H1 (cell line): ENCODE results near the gene PNMA1. TPM values are rescaled to one million over a fixed set of nuclear protein-coding genes. Genes with fewer than 3 reads are reported as not detected.
A peak's percentile ranks its signal among the peaks of the same experiment; 100 is the strongest.

Experiments
- CTCF ChIA-PET: fragments of 300-600 bp; sonication (Branson Sonifier 250); formaldehyde crosslinking; loops from one replicate; lab custom pipeline; 2021; ENCODE audit not compliant: partially characterized antibody; lab: Charles Lee
- POLR2A ChIA-PET: fragments of 300-600 bp; sonication (Branson Sonifier 250); formaldehyde crosslinking; loops from one replicate; lab custom pipeline; 2021; ENCODE audit warnings: inconsistent platforms; ENCODE audit not compliant: partially characterized antibody; lab: Charles Lee
- DNase-seq, 2 experiments: peaks; one replicate each; pipeline versions ENCODE4 v3.0.0 to v3.0.0-alpha.2; 2010 to 2022; ENCODE audit warnings: low spot score in 2 of 2, low read depth in 1 of 2, mixed read lengths in 1 of 2
- FAIRE-seq: peaks from 2 replicates; lab custom pipeline; 2011; peaks lifted over from hg19 to GRCh38; lab: Jason Lieb, UNC
- H2AFZ ChIP-seq: 2 replicates; pipeline ENCODE4 v1.8.1; 2012; ENCODE audit warnings: low read length, inconsistent platforms
- H2AK5ac ChIP-seq: 2 replicates; pipeline ENCODE4 v1.6.1; 2013; ENCODE audit warnings: low read depth, low read length
- H2BK120ac ChIP-seq: replicated peaks from 2 replicates; pipeline ENCODE3; 2013; ENCODE audit warnings: low read depth, low read length, inconsistent platforms
- H2BK12ac ChIP-seq: 2 replicates; pipeline ENCODE4 v1.6.1; 2013; ENCODE audit warnings: low read depth, low read length
- H2BK15ac ChIP-seq: 2 replicates; pipeline ENCODE4 v1.6.1; 2013; ENCODE audit warnings: low read length
- H2BK20ac ChIP-seq: 2 replicates; pipeline ENCODE4 v1.6.1; 2013; ENCODE audit warnings: low read length
- H2BK5ac ChIP-seq: 2 replicates; pipeline ENCODE4 v1.6.1; 2013; ENCODE audit warnings: low read depth, low read length
- H3K14ac ChIP-seq: 2 replicates; pipeline ENCODE4 v1.6.1; 2013; ENCODE audit warnings: inconsistent platforms; ENCODE audit not compliant: insufficient read length
- H3K18ac ChIP-seq: 2 replicates; pipeline ENCODE4 v1.6.1; 2013; ENCODE audit warnings: low read length; ENCODE audit errors: extremely low read depth
- H3K23ac ChIP-seq: 2 replicates; pipeline ENCODE4 v1.6.1; 2013; ENCODE audit warnings: inconsistent platforms; ENCODE audit not compliant: insufficient read length
- H3K23me2 ChIP-seq: 2 replicates; pipeline ENCODE4 v1.6.1; 2013; ENCODE audit warnings: low read depth, low read length
- H3K27ac ChIP-seq: 2 replicates; pipeline ENCODE4 v1.6.1; 2011; ENCODE audit warnings: low read depth, low read length, inconsistent platforms
- H3K27me3 ChIP-seq, 4 experiments: replicated peaks in 1 of 4; 1 replicate in 1 of 4; 2 replicates in 3 of 4; pipeline versions ENCODE4 v1.6.1 to v1.8.1; 2011 to 2013; ENCODE audit warnings: low read length in 3 of 4, mild to moderate bottlenecking in 3 of 4, inconsistent platforms in 2 of 4, mixed read lengths in 2 of 4, moderate library complexity in 1 of 4; ENCODE audit not compliant: control insufficient read depth in 3 of 4, insufficient read depth in 3 of 4; ENCODE audit errors: extremely low read depth in 1 of 4
- H3K36me3 ChIP-seq, 4 experiments: 2 replicates each; pipeline versions ENCODE4 v1.6.1 to v1.8.1; 2011 to 2013; ENCODE audit warnings: mild to moderate bottlenecking in 4 of 4, low read length in 3 of 4, moderate library complexity in 2 of 4, control low read depth in 1 of 4, inconsistent platforms in 1 of 4; ENCODE audit not compliant: insufficient read depth in 4 of 4, control insufficient read depth in 2 of 4
- H3K4ac ChIP-seq: replicated peaks from 2 replicates; pipeline ENCODE3; 2013; ENCODE audit warnings: low read length, low read depth, mixed read lengths, inconsistent platforms; ENCODE audit not compliant: insufficient read length
- H3K4me1 ChIP-seq, 4 experiments: replicated peaks in 1 of 4; 1 replicate in 1 of 4; 2 replicates in 3 of 4; pipeline versions ENCODE4 v1.6.1 to v1.8.1; 2011 to 2013; ENCODE audit warnings: low read length in 3 of 4, inconsistent platforms in 2 of 4, mixed read lengths in 1 of 4; ENCODE audit not compliant: insufficient read depth in 4 of 4, control insufficient read depth in 3 of 4
- H3K4me2 ChIP-seq, 2 experiments: 2 replicates each; pipeline versions ENCODE4 v1.6.1 to v1.8.1; 2011 to 2013; ENCODE audit warnings: low read depth in 2 of 2, low read length in 2 of 2, control low read depth in 1 of 2, inconsistent platforms in 1 of 2, mild to moderate bottlenecking in 1 of 2; ENCODE audit not compliant: insufficient read depth in 1 of 2
- H3K4me3 ChIP-seq, 4 experiments: fragments of 200-600, 300-600 bp in 1 of 4; sonication (generic), shearing (Covaris generic), sonication (Bioruptor Twin) in 1 of 4; 2 replicates each; pipeline versions ENCODE4 v1.5.1 to v1.8.1; 2011 to 2016; ENCODE audit warnings: low read length in 4 of 4, low read depth in 3 of 4, control low read depth in 2 of 4, inconsistent platforms in 2 of 4, mild to moderate bottlenecking in 2 of 4, mixed read lengths in 1 of 4, moderate library complexity in 1 of 4; ENCODE audit not compliant: insufficient read depth in 2 of 4; ENCODE audit errors: extremely low read depth in 1 of 4
- H3K56ac ChIP-seq: replicated peaks from 2 replicates; pipeline ENCODE3; 2013; ENCODE audit warnings: low read depth, mild to moderate bottlenecking, mixed read lengths, low read length, inconsistent platforms; ENCODE audit not compliant: insufficient read length
- H3K79me1 ChIP-seq: 2 replicates; pipeline ENCODE4 v1.6.1; 2013; ENCODE audit warnings: low read depth, low read length, control low read depth
- H3K79me2 ChIP-seq, 2 experiments: 2 replicates each; pipeline versions ENCODE4 v1.6.1 to v1.8.1; 2012 to 2013; ENCODE audit warnings: low read length in 2 of 2, mild to moderate bottlenecking in 2 of 2, inconsistent platforms in 1 of 2; ENCODE audit not compliant: insufficient read depth in 2 of 2, control insufficient read depth in 1 of 2
- H3K9ac ChIP-seq, 4 experiments: replicated peaks in 1 of 4; 1 replicate in 1 of 4; 2 replicates in 3 of 4; pipeline versions ENCODE4 v1.6.1 to v1.8.1; 2011 to 2013; ENCODE audit warnings: low read depth in 3 of 4, low read length in 3 of 4, control low read depth in 2 of 4, mild to moderate bottlenecking in 2 of 4, moderate library complexity in 2 of 4, inconsistent platforms in 1 of 4; ENCODE audit errors: extremely low read depth in 1 of 4
- H3K9me3 ChIP-seq, 2 experiments: 2 replicates each; pipeline versions ENCODE4 v1.6.1 to v1.8.1; 2012 to 2013; ENCODE audit warnings: mild to moderate bottlenecking in 2 of 2, moderate library complexity in 2 of 2, control low read depth in 1 of 2, inconsistent platforms in 1 of 2, low read depth in 1 of 2, low read length in 1 of 2, mixed read lengths in 1 of 2; ENCODE audit not compliant: insufficient read depth in 2 of 2
- H4K20me1 ChIP-seq, 2 experiments: replicated peaks in 1 of 2; 2 replicates each; pipeline versions ENCODE3 to v1.8.1; 2011 to 2013; ENCODE audit warnings: inconsistent platforms in 2 of 2, low read length in 2 of 2, mild to moderate bottlenecking in 1 of 2; ENCODE audit not compliant: insufficient read depth in 2 of 2, control insufficient read depth in 1 of 2
- H4K5ac ChIP-seq: 2 replicates; pipeline ENCODE4 v1.6.1; 2013; ENCODE audit warnings: low read length, low read depth, mixed read lengths, inconsistent platforms; ENCODE audit not compliant: insufficient read length
- H4K8ac ChIP-seq: 2 replicates; pipeline ENCODE4 v1.8.0; 2013; ENCODE audit warnings: mild to moderate bottlenecking, moderate library complexity, low read length, inconsistent platforms; ENCODE audit not compliant: insufficient read depth; ENCODE audit errors: extremely low read depth
- H4K91ac ChIP-seq: replicated peaks from 2 replicates; pipeline ENCODE3; 2013; ENCODE audit warnings: low read length, mixed read lengths, inconsistent platforms; ENCODE audit not compliant: insufficient read length
- CBX5 ChIP-seq: fragments of 300-800, 300-1000 bp; sonication (generic); IDR thresholded peaks from 2 replicates; pipeline ENCODE4 v1.7.1; 2016; ENCODE audit warnings: antibody characterized with exemption, low read length, low read depth
- EP300 ChIP-seq, 2 experiments: IDR thresholded peaks; 1 replicate in 1 of 2; 2 replicates in 1 of 2; pipeline ENCODE4 v1.6.1; 2011 to 2012; ENCODE audit warnings: low read depth in 2 of 2, low read length in 2 of 2, mild to moderate bottlenecking in 2 of 2, borderline replicate concordance in 1 of 2, inconsistent platforms in 1 of 2, moderate library complexity in 1 of 2
- GTF2F1 ChIP-seq: IDR thresholded peaks from 2 replicates; pipeline ENCODE4 v1.6.1; 2012; ENCODE audit warnings: low read depth, low read length, improper control_type of control experiment, borderline replicate concordance
- HDAC6 ChIP-seq: IDR thresholded peaks from one replicate; pipeline ENCODE4 v1.7.1; 2012; ENCODE audit warnings: low read depth, mild to moderate bottlenecking, inconsistent platforms, low read length, moderate library complexity
- POU5F1 ChIP-seq: IDR thresholded peaks from 2 replicates; pipeline ENCODE4 v1.6.1; 2011; ENCODE audit warnings: low read depth, mild to moderate bottlenecking, low read length, moderate library complexity
- RFX5 ChIP-seq: IDR thresholded peaks from 2 replicates; pipeline ENCODE4 v1.6.1; 2011; ENCODE audit warnings: low read depth, low read length, improper control_type of control experiment, borderline replicate concordance
- SAP30 ChIP-seq: fragments of 300-600 bp; sonication (generic); IDR thresholded peaks from 2 replicates; pipeline ENCODE4 v1.7.1; 2012; ENCODE audit warnings: low read length, moderate library complexity, mild to moderate bottlenecking, inconsistent platforms; ENCODE audit not compliant: insufficient read depth, insufficient replicate concordance
- SIRT6 ChIP-seq: IDR thresholded peaks from one replicate; pipeline ENCODE4 v1.7.1; 2012; ENCODE audit warnings: low read length, inconsistent platforms
- TAF1 ChIP-seq: IDR thresholded peaks from 2 replicates; pipeline ENCODE4 v1.6.1; 2011; ENCODE audit warnings: mild to moderate bottlenecking, low read depth, low read length
- WGBS, 2 experiments: shearing (Covaris generic) in 1 of 2; methylation state at CpG; one replicate each; pipeline versions ENCODE4 v1.1.6 to v1.1.7; 2013 to 2015; ENCODE audit warnings: low lambda C conversion rate in 2 of 2, mixed read lengths in 2 of 2, inconsistent platforms in 1 of 2, low coverage in 1 of 2, missing lambda C conversion rate in 1 of 2; ENCODE audit not compliant: insufficient replicate concordance in 2 of 2, insufficient coverage in 1 of 2, insufficient read length in 1 of 2; ENCODE audit errors: extremely low coverage in 1 of 2, missing lambda C conversion rate in 1 of 2; 5-methylcytosine and 5-hydroxymethylcytosine counted together
- polyA plus RNA-seq, 7 experiments: library from polyadenylated mRNA; depleted of rRNA in 3 of 7; stranded (reverse) in 5 of 7; unstranded in 2 of 7; fragments of >200 nt in 5 of 7; fragments of 200-250 nt in 2 of 7; gene quantifications; 1 replicate in 5 of 7; 2 replicates in 1 of 7; 4 replicates in 1 of 7; pipeline versions ENCODE4 v1.2.1 to v1.2.3, GENCODE V29; 2011 to 2013; ENCODE audit warnings: missing spikeins in 2 of 7, mixed read lengths in 2 of 7
- total RNA-seq: library from RNA; stranded (reverse); fragmentation: NEBNext Ultra II Directional; extraction: Animal tissue kit (Norgen Biotek cat#: 25700); gene quantifications from 2 replicates; pipeline ENCODE4 v1.2.1, GENCODE V29; 2021

PNMA1 gene
- total and polyA plus RNA-seq, 2 of the 8 experiments (the other 6 are each of a cell fraction or from before 2014, with no cell fraction given), result 15.8 to 52.7 TPM

DNA sequence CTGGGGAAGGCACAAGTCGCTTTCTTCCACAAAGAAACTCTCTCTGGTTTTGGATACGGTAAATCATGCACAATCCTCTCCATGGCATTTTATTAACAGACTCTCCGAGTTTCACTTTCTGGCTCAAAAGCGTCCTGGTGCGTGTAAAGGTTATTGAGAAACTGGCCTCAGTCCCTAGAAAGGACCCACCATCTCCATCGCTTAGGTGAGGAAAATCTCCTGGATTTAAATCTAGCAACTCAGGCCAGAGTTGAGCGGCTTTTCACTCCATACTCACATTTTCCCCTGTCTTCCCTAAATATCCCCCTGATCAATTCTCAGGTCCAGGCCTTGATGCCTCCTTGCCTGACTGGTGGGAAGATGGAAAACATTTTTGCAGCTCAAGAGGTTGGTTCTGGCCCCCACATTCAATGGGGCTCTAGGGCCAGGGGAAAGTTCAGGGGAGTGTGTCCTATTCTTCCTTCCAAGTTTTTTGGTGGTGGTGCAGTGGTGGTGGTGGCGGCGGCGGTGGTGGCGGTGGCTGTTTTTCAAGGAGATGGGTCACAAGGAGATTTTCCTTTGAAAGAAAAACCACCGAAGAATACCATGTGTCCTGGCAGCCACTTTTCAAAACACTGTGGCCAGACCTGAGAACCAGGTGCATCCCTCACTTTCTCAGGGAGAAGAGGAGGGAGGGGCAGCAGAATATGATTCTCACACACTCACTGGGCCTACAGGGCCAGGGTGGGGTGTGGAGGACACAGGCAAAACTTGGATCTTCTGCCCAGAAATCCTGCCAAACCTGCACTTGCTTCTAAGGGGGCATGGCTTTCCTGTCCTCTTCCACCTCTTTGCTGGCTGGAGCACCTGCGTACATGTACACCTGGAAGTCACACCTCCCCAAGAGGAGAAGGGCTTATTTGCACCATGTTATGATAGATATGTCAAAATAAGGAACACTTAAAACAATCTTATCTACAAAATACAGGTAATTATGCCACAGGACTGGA lies 46.7 kb upstream of the PNMA1 start:
- H2BK5ac ChIP-seq, result no peak overlapping the region
- no peak overlapping the region for H3K23ac ChIP-seq
- H3K4me2 ChIP-seq, result peak overlapping the region; percentile 89 to 99
- peaks cover 0 to 17% of the 10 kb centered on the region in 2 experiments; a peak in 2 of 4 replicates for H3K79me2 ChIP-seq
- H3K23me2 ChIP-seq, result peaks cover 11% of the 10 kb centered on the region
- H2BK20ac ChIP-seq, result no peak overlapping the region
- WGBS, 2 experiments, result 42% methylated on average over 13 of the region's 13 CpGs; no CpG with 5 or more reads in 1 of the 2 experiments
- H2AK5ac ChIP-seq, result no peak overlapping the region
- H4K5ac ChIP-seq, result peak overlapping the region; percentile 34
- peak overlapping the region; percentile 64; the same call in 1 of the 2 replicates for H2AFZ ChIP-seq
- POLR2A ChIA-PET, result interaction anchor here (0.6 to 3.6 kb wide), 15 partner anchors 10 to 191 kb away, joined by 3 to 26 read pairs (median 9); partner anchors contain the start of genes PNMA1 and PTGR2
- no peaks in the 10 kb centered on the region for H3K79me1 ChIP-seq
- H3K56ac ChIP-seq, result no peak overlapping the region
- H3K14ac ChIP-seq, result no peak overlapping the region
- peak overlapping the region; percentile 63; the same call in 1 of the 2 replicates for H3K18ac ChIP-seq
- H4K8ac ChIP-seq, result peak overlapping the region; percentile 69; the same call in 1 of the 2 replicates
- H4K20me1 ChIP-seq, result peaks cover 4 to 9% of the 10 kb centered on the region in 2 experiments
- H2BK15ac ChIP-seq, result no peak overlapping the region
- H3K4me3 ChIP-seq, result peak overlapping the region; percentile 7 to 73 (median 56); a peak in 6 of 8 replicates
- H3K4ac ChIP-seq, result peak overlapping the region; percentile 91
- H3K36me3 ChIP-seq, result no peaks in the 10 kb centered on the region
- CTCF ChIA-PET, result interaction anchor here (0.9 to 12.5 kb wide), 5 partner anchors 12 to 32 kb away, joined by 3 to 198 read pairs (median 17); no protein-coding TSS in a partner anchor
- no peaks in the 10 kb centered on the region for H3K9me3 ChIP-seq
- no peak for TF ChIP-seq EP300 (IDR thresholded peaks at IDR 0.05; ENCODE audit: borderline replicate concordance in 1 of 2, low read depth in 2 of 2, low read length in 2 of 2)
- no peak for TF ChIP-seq HDAC6
- no peak for TF ChIP-seq GTF2F1
- 0 out of 2 replicates have a peak, but pooled peaks have one; percentile 3 for TF ChIP-seq TAF1
- no peak for TF ChIP-seq SAP30
- TF ChIP-seq RFX5, result no peak
- TF ChIP-seq POU5F1, result no peak
- no peak for TF ChIP-seq SIRT6
- no peak for TF ChIP-seq CBX5
- H4K91ac ChIP-seq, result peak overlapping the region; percentile 68
- H3K27ac ChIP-seq, result peak overlapping the region; percentile 69; the same call in 1 of the 2 replicates
- FAIRE-seq (no peak), DNase-seq (no peak)
- H2BK12ac ChIP-seq, result no peak overlapping the region
- H3K27me3 ChIP-seq, result peaks cover 0 to 15% (median 10%) of the 10 kb centered on the region in 4 experiments; a peak in 5 of 7 replicates
- H3K9ac ChIP-seq, result peak overlapping the region; percentile 56 to 73 (median 68)
- H3K4me1 ChIP-seq, result peaks cover 11 to 30% (median 14%) of the 10 kb centered on the region in 4 experiments
- peak overlapping the region; percentile 70 for H2BK120ac ChIP-seq
